HEK293 (cell line): Measurements from ENCODE around the gene DUSP22.

Experiments used
- CTCF ChIA-PET: fragments of 350-600 bp; formaldehyde crosslinking; extraction: SDS; loops from one replicate; lab custom pipeline; 2021; ENCODE audit warnings: antibody characterized with exemption; lab: Yijun Ruan, JAX
- POLR2A ChIA-PET: fragments of 300-600 bp; formaldehyde crosslinking; extraction: SDS; loops from one replicate; lab custom pipeline; 2020; ENCODE audit warnings: antibody characterized with exemption, inconsistent platforms; lab: Yijun Ruan, JAX
- H3K27ac ChIP-seq: fragments of 200-500 bp; sonication (Bioruptor generic); 2 replicates; pipeline ENCODE4 v1.5.1; 2014; ENCODE audit warnings: low read depth, low read length, control low read depth, inconsistent platforms; ENCODE audit errors: extremely low read depth
- H3K36me3 ChIP-seq, 2 experiments: fragments of 200-500 bp in 1 of 2; sonication (Bioruptor generic) in 1 of 2; 1 replicate in 1 of 2; 2 replicates in 1 of 2; pipeline ENCODE4 v1.5.1; 2014 to 2017; ENCODE audit warnings: inconsistent platforms in 2 of 2, low read length in 2 of 2; ENCODE audit not compliant: control insufficient read depth in 2 of 2, insufficient read depth in 1 of 2
- H3K4me1 ChIP-seq: fragments of 200-500 bp; sonication (Bioruptor generic); 2 replicates; pipeline ENCODE4 v1.5.1; 2014; ENCODE audit warnings: mild to moderate bottlenecking, low read length, inconsistent platforms; ENCODE audit not compliant: control insufficient read depth, insufficient read depth
- H3K4me3 ChIP-seq: 2 replicates; pipeline ENCODE4 v1.5.1; 2011; ENCODE audit warnings: low read depth, mild to moderate bottlenecking, control low read depth, low read length, moderate library complexity
- H3K9me3 ChIP-seq: fragments of 200-500 bp; sonication (Bioruptor generic); 2 replicates; pipeline ENCODE4 v1.5.1; 2014; ENCODE audit warnings: low read depth, low read length, inconsistent platforms; ENCODE audit not compliant: control insufficient read depth, insufficient read depth
- KLF9 ChIP-seq: fragments of 450-650 bp; formaldehyde crosslinking; IDR thresholded peaks from 2 replicates; pipeline ENCODE4 v1.5.1; 2016; ENCODE audit warnings: missing biosample characterization, missing genetic modification characterization, low read depth
- MEIS1 ChIP-seq: sonication (generic); formaldehyde crosslinking; IDR thresholded peaks from 2 replicates; pipeline ENCODE4 v1.8.1; 2022; ENCODE audit warnings: missing genetic modification reagents, mild to moderate bottlenecking, borderline replicate concordance
- ZIC2 ChIP-seq: fragments of 450-650 bp; formaldehyde crosslinking; IDR thresholded peaks from 2 replicates; pipeline ENCODE4 v1.5.1; 2016; ENCODE audit warnings: missing biosample characterization, missing genetic modification characterization
- ZNF10 ChIP-seq: fragments of 450-650 bp; formaldehyde crosslinking; IDR thresholded peaks from 2 replicates; pipeline ENCODE4 v1.5.1; 2017; ENCODE audit warnings: missing biosample characterization, missing genetic modification characterization
- ZNF146 ChIP-seq: fragments of 450-650 bp; formaldehyde crosslinking; IDR thresholded peaks from 2 replicates; pipeline ENCODE4 v1.5.1; 2016; ENCODE audit warnings: missing biosample characterization, missing genetic modification characterization
- ZNF16 ChIP-seq: fragments of 450-650 bp; formaldehyde crosslinking; IDR thresholded peaks from 2 replicates; pipeline ENCODE4 v1.5.1; 2016; ENCODE audit warnings: low read depth, missing biosample characterization, missing genetic modification characterization
- ZNF211 ChIP-seq: fragments of 450-650 bp; formaldehyde crosslinking; IDR thresholded peaks from 2 replicates; pipeline ENCODE4 v1.5.1; 2016; ENCODE audit warnings: low read depth, missing biosample characterization, missing genetic modification characterization
- ZNF223 ChIP-seq: fragments of 450-650 bp; formaldehyde crosslinking; IDR thresholded peaks from 2 replicates; pipeline ENCODE4 v1.5.1; 2016; ENCODE audit warnings: missing biosample characterization, missing genetic modification characterization
- ZNF324 ChIP-seq: fragments of 450-650 bp; formaldehyde crosslinking; IDR thresholded peaks from 2 replicates; pipeline ENCODE4 v1.5.1; 2016; ENCODE audit warnings: missing biosample characterization, missing genetic modification characterization
- ZNF423 ChIP-seq: fragments of 450-650 bp; formaldehyde crosslinking; IDR thresholded peaks from 2 replicates; pipeline ENCODE4 v1.5.1; 2016; ENCODE audit warnings: missing biosample characterization, missing genetic modification characterization
- ZNF548 ChIP-seq: fragments of 450-650 bp; formaldehyde crosslinking; IDR thresholded peaks from 2 replicates; pipeline ENCODE4 v1.5.1; 2016; ENCODE audit warnings: missing biosample characterization, missing genetic modification characterization
- ZNF561 ChIP-seq: fragments of 450-650 bp; IDR thresholded peaks from 2 replicates; pipeline ENCODE4 v1.5.1; 2018; ENCODE audit warnings: missing biosample characterization, missing genetic modification characterization, borderline replicate concordance
- TF ChIP-seq, protein P1 (sequence below): fragments of 450-650 bp; formaldehyde crosslinking; IDR thresholded peaks from 2 replicates; pipeline ENCODE4 v1.5.1; 2016; ENCODE audit warnings: missing biosample characterization, missing genetic modification characterization
- TF ChIP-seq, protein P2 (sequence below): fragments of 450-650 bp; formaldehyde crosslinking; IDR thresholded peaks from 2 replicates; pipeline ENCODE4 v1.5.1; 2016; ENCODE audit warnings: missing biosample characterization, missing genetic modification characterization
- TF ChIP-seq, protein P3 (sequence below): fragments of 450-650 bp; formaldehyde crosslinking; IDR thresholded peaks from 2 replicates; pipeline ENCODE4 v1.5.1; 2016; ENCODE audit warnings: missing biosample characterization, missing genetic modification characterization

Gene DUSP22

DNA sequence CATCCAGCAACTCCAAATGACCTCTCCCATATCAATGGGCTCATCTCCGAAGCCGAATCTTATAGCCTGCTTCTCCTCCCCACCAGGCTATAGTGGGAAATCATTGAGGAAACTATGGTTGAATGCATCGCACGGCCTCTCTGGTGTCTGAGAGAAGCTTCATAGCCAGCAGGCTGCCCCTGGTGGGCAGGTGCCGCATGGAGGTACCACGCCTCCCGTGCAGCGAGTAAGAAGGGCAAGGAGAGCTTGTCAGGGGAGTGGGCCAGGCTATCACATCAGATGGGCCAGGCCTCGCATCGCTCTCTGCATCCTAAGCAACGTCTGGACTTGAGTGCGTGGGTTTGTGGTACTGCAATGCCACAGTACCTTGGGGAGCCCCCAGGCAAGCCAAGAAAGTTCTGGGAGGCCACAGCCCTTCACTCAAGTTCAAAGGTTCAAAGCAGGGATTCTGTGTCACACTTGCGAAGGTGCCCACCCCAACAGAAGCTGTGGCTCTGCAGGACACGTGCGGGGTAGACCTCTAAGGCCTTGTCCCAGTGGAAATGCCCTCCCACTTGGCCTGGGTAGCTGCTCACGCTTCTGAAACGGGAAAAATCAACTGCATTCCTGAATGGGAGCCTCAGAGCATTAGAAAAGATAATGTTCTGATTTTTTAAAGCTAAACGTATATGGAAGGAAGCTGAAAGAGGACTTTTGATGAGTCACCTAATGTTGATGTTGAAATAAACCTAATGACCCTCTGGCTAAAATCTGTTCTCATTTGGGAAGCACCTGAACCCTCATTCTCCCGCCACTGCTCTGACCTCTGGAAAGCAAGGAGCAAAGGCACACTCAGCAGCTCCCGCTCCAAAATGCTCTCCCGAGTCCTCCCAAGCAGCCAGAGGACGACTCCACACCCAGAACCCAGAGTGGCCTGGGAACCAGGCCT is 90.9 kb downstream of the DUSP22 start:
- Histone ChIP-seq H3K9me3 (no peaks in the 10 kb centered on the region), H3K27ac (no peak overlapping the region), H3K4me1 (no peaks in the 10 kb centered on the region), H3K4me3 (no peak overlapping the region), H3K36me3 (no peaks in the 10 kb centered on the region)
- ChIA-PET CTCF (interaction anchor here (1.6 kb wide), 1 partner anchor 22 kb away, joined by 3 read pairs; no protein-coding TSS in a partner anchor), POLR2A (no interaction called here)
- TF ChIP-seq ZNF211 (tag by site-specific recombination): no peak
- no peak for TF ChIP-seq ZNF561 (tag by site-specific recombination)

DNA sequence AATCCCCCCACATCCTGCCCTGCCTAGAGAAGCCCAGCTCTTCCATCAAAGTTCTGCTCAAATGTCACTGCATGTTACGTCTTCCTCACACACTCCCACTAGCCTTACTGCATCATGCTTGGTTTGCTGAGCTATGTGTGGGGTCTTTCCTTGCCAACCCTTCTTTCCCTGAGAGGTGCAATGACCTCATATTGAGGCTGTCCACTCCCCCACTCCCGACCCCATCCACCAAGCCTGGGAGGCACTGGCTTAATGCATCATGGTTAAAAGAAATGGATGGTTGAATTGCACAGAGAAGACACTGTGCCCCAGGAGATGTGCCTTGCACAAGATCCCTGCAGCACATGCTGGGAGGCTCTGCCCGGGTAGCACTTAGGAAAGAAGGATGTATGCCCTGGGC is 91.6 kb downstream of the DUSP22 start:
- ChIA-PET POLR2A (no interaction called here), CTCF (interaction anchor here (1.7 kb wide), 1 partner anchor 10 kb away, joined by 9 read pairs; no protein-coding TSS in a partner anchor)
- no peaks in the 10 kb centered on the region for H3K4me1 ChIP-seq
- H3K9me3 ChIP-seq: no peaks in the 10 kb centered on the region
- H3K4me3 ChIP-seq: no peak overlapping the region
- H3K36me3 ChIP-seq: no peaks in the 10 kb centered on the region
- TF ChIP-seq MEIS1 (no peak), KLF9 (tag by site-specific recombination) (no peak), ZNF10 (no peak), ZNF16 (no peak), ZIC2 (tag by site-specific recombination) (peak; percentile 71)
- TF ChIP-seq, protein P1, sequence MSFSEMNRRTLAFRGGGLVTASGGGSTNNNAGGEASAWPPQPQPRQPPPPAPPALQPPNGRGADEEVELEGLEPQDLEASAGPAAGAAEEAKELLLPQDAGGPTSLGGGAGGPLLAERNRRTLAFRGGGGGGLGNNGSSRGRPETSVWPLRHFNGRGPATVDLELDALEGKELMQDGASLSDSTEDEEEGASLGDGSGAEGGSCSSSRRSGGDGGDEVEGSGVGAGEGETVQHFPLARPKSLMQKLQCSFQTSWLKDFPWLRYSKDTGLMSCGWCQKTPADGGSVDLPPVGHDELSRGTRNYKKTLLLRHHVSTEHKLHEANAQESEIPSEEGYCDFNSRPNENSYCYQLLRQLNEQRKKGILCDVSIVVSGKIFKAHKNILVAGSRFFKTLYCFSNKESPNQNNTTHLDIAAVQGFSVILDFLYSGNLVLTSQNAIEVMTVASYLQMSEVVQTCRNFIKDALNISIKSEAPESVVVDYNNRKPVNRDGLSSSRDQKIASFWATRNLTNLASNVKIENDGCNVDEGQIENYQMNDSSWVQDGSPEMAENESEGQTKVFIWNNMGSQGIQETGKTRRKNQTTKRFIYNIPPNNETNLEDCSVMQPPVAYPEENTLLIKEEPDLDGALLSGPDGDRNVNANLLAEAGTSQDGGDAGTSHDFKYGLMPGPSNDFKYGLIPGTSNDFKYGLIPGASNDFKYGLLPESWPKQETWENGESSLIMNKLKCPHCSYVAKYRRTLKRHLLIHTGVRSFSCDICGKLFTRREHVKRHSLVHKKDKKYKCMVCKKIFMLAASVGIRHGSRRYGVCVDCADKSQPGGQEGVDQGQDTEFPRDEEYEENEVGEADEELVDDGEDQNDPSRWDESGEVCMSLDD (tag by site-specific recombination): no peak
- TF ChIP-seq, protein P2, sequence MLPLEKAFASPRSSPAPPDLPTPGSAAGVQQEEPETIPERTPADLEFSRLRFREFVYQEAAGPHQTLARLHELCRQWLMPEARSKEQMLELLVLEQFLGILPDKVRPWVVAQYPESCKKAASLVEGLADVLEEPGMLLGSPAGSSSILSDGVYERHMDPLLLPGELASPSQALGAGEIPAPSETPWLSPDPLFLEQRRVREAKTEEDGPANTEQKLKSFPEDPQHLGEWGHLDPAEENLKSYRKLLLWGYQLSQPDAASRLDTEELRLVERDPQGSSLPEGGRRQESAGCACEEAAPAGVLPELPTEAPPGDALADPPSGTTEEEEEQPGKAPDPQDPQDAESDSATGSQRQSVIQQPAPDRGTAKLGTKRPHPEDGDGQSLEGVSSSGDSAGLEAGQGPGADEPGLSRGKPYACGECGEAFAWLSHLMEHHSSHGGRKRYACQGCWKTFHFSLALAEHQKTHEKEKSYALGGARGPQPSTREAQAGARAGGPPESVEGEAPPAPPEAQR (tag by site-specific recombination): no peak
- TF ChIP-seq, all 188 proteins: peak for 1
- no peak overlapping the region for H3K27ac ChIP-seq

DNA sequence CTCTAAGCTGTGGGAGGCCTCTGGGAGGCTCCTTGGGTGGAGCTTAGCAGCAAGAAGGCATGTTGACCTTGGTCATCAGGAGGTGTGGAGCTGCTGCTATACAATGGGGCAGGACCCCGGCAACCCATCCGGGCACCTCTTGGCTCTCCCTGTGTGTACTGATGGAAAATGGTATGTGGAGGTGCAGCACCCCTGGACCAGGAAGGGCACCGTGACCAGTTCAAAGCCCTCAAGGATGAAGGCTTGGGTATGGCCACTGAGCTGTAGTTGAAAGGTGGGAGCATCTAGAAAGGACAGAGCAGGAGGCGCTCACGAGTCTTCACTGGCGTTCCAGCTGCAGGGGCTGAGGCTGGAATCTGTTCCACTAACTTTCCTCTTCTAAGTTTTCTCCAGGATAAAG is 92.6 kb downstream of the DUSP22 start:
- TF ChIP-seq ZNF548 (tag by site-specific recombination): no peak
- no peak for TF ChIP-seq ZNF146 (tag by site-specific recombination)
- no peak for TF ChIP-seq ZNF223
- TF ChIP-seq ZNF324: no peak
- TF ChIP-seq, protein P3, sequence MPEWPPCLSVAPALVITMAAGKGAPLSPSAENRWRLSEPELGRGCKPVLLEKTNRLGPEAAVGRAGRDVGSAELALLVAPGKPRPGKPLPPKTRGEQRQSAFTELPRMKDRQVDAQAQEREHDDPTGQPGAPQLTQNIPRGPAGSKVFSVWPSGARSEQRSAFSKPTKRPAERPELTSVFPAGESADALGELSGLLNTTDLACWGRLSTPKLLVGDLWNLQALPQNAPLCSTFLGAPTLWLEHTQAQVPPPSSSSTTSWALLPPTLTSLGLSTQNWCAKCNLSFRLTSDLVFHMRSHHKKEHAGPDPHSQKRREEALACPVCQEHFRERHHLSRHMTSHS (tag by site-specific recombination): no peak
- TF ChIP-seq ZNF423 (tag by site-specific recombination): no peak
- ChIA-PET POLR2A (no interaction called here), CTCF (interaction anchor here (1.7 kb wide), 1 partner anchor 9 kb away, joined by 9 read pairs; no protein-coding TSS in a partner anchor)
- H3K4me1 ChIP-seq: no peaks in the 10 kb centered on the region
- H3K4me3 ChIP-seq: no peak overlapping the region
- H3K36me3 ChIP-seq: no peaks in the 10 kb centered on the region
- H3K27ac ChIP-seq: no peak overlapping the region
- H3K9me3 ChIP-seq: no peaks in the 10 kb centered on the region
